Astrocyte of the hippocampus (primary cell): ENCODE measurements around the gene CLEC16A.
"Not testable (repeated sequence)": the region's sequence is repeated elsewhere in the genome, so short reads cannot be mapped to it uniquely, and the experiment has no call there.

ENCODE experiments used
- DNase-seq: peaks from one replicate; pipeline ENCODE4 v3.0.0; 2011; ENCODE audit warnings: low read depth, low spot score

The CLEC16A gene

GRCh38 chr16:11099672-11100205 is 155.4 kb downstream of the CLEC16A start:
- DNase-seq, result no peak

GRCh38 chr16:11100239-11100750 is 155.9 kb downstream of the CLEC16A start:
- DNase-seq, result peak; percentile 91

- no peak for DNase-seq
Measured at GRCh38 chr16:11101283-11101682, 156.9 kb downstream of the CLEC16A start.

- no peak for DNase-seq
Measured at GRCh38 chr16:11101695-11102522, 157.5 kb downstream of the CLEC16A start.

GRCh38 chr16:11102523-11102898 is 158.1 kb downstream of the CLEC16A start:
- no peak for DNase-seq

GRCh38 chr16:11103301-11103700 is 158.9 kb downstream of the CLEC16A start:
- DNase-seq, result not testable (repeated sequence)

- DNase-seq, result no peak
Measured at GRCh38 chr16:11104168-11105037, 160.0 kb downstream of the CLEC16A start.

GRCh38 chr16:11105038-11105903 is 160.9 kb downstream of the CLEC16A start:
- DNase-seq, result peak; percentile 84

- DNase-seq, result no peak
Measured at GRCh38 chr16:11106726-11107125, 162.4 kb downstream of the CLEC16A start.

GRCh38 chr16:11107780-11108465 is 163.6 kb downstream of the CLEC16A start:
- peak; percentile 82 for DNase-seq

GRCh38 chr16:11108466-11108805 is 164.1 kb downstream of the CLEC16A start:
- DNase-seq, result no peak

GRCh38 chr16:11109566-11109965 is 165.2 kb downstream of the CLEC16A start:
- DNase-seq, result no peak

- DNase-seq, result no peak
Measured at GRCh38 chr16:11111150-11111549, 166.8 kb downstream of the CLEC16A start.

GRCh38 chr16:11111856-11112634 is 167.7 kb downstream of the CLEC16A start:
- DNase-seq, result no peak

- no peak for DNase-seq
Measured at GRCh38 chr16:11112723-11113348, 168.5 kb downstream of the CLEC16A start.

- DNase-seq, result no peak
Measured at GRCh38 chr16:11114366-11115164, 170.2 kb downstream of the CLEC16A start.

GRCh38 chr16:11117576-11118211 is 173.3 kb downstream of the CLEC16A start:
- no peak for DNase-seq

GRCh38 chr16:11118479-11118878 is 174.1 kb downstream of the CLEC16A start:
- DNase-seq, result peak; percentile 48
